ENCODE results near the gene RBM10.

RBM10 gene

DNA sequence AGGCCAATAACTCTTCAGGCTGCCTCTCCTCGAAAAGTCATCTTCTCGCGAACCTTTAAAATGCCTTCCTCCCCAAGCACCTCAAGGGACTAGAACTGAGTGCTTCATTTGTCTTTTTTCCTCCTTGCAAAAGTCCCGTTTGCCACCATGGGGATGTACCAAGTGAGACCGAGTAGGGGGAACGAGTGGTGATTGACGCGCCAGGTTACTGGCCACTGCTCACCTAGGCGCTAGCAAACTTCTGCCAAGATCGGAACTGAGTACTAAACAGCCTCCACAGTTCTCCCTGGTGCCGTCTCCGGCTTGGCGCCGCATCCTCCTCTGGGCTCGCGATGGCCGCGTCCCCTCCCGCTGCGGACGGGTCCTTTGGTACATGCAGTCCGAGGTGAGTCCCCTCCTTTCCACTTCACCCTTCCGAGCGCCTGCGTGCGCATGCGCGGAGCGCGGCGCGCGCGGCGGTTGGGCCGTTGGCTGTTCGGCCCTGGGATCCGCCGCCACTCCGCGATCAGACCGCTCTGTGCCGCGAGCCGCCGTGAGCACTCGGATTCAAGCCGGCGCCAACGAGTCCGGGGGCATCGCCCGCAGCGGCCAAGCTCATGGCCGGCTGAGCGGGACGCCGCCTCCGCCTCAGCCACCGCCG is 73.4 kb downstream of the RBM10 start, which contains the start of gene CDK16:
Gene CDK16 (plus strand): TSS at position 402 of the 640 bp plus-strand sequence. CDS start 4,877 bp downstream, outside the sequence.
- TF ChIP-seq, protein P1, sequence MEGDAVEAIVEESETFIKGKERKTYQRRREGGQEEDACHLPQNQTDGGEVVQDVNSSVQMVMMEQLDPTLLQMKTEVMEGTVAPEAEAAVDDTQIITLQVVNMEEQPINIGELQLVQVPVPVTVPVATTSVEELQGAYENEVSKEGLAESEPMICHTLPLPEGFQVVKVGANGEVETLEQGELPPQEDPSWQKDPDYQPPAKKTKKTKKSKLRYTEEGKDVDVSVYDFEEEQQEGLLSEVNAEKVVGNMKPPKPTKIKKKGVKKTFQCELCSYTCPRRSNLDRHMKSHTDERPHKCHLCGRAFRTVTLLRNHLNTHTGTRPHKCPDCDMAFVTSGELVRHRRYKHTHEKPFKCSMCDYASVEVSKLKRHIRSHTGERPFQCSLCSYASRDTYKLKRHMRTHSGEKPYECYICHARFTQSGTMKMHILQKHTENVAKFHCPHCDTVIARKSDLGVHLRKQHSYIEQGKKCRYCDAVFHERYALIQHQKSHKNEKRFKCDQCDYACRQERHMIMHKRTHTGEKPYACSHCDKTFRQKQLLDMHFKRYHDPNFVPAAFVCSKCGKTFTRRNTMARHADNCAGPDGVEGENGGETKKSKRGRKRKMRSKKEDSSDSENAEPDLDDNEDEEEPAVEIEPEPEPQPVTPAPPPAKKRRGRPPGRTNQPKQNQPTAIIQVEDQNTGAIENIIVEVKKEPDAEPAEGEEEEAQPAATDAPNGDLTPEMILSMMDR (IDR thresholded peaks at IDR 0.05; ENCODE audit: low read depth, low read length): no peak

DNA sequence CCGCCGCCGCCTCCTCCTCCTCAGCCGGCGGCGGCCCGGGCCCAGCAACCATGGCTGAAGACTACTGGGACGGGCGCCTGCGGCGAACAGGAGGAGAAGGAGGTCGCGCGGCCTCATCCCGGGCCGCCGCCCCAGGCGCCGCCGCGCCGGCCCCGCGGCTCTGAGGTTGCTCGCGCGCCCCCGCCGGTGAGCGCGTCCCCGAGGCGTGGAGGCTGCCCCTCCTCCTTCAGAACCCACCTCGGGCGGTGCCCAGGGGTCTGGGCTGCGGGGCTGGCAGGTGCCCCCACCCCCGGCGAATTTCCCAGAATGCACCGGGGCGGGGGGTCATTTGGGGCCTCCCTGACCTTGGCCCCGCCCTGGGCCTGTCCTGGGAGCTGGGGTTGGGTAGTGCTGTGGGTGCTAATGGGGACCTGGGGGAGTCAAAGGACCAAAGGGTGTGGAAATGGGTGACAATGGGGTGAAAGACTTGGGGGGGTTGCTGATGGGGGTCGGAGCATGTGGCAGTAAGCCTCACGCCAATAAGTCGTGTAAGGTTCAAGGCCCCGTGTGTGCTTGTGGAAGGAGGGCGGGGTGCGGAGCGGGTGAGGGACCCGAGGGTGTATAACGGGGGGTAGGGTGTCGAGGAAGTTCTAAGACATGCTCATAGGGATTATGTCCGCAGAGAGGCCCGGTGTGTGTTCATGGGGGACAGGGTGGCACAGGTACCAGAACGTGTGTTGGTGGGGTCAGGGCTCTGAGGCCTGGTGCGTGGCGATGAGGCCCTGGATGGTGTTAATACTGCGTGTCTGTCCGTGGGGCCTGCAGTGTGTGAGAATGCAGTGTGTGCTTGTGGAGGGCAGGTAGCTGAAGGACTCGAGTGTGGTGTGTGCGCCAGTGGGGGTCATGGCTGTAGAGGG is 74.1 kb downstream of the RBM10 start:
- DNase-seq (ENCODE audit: extremely low read depth, low read depth): no peak
- TF ChIP-seq, protein P1 (IDR thresholded peaks at IDR 0.05; ENCODE audit: low read depth, low read length): no peak

More for the DNA sequence above, 73.4 kb downstream of the RBM10 start, which contains the start of gene CDK16:
- DNase-seq (ENCODE audit: extremely low read depth, low read depth): peak; percentile 70

DNA sequence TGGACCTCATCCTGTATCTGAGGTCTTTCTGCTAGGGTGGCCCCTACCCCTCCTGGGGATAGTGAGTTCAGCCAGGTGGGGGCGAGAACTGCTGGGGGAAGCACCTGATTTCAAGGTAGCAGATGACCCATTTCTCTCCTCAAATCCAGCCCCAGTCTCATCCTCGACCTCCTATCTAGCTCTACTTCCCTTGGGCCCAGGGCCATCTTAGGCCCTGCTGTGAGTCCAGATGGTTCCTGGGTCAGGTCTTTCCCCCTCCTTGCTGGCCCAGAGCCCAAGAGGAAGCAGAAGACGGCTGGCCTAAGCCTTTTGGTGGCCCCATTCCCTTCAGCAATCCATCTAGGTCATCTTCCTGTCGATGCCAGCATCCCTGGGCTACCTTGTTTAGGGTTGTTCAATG is 76.7 kb downstream of the RBM10 start:
- DNase-seq (ENCODE audit: extremely low read depth, low read depth): no peak
- TF ChIP-seq, protein P1 (IDR thresholded peaks at IDR 0.05; ENCODE audit: low read depth, low read length): no peak

DNA sequence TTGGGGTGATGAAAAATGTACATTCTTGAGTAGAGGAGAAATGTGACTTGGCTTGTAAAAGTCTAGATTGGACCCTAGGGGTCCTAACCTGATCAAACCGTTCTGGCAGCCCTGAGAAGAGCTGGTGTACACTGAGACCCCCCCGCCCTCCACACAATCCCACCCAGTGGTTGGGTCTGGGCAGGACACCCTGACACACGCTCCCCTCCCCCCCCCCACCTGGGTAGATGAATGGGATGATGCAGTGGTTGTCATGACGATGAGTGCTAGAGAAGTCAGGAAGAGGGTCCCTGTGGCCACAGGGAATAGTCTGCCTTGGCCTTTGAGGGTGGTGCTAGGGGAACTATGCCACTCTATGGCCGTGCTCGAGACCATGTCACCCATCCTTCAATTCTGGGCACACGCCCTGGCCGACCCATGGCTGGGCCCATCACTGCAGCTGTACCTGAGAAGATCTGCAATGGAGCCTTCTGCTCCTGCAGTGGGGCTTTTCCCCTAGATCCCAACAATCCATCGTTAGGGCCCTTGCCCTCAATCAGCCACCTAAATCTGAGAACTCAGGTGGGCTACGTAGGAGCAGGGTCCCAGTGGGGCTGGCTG is 77.8 kb downstream of the RBM10 start:
- no peak for DNase-seq (ENCODE audit: extremely low read depth, low read depth)
- TF ChIP-seq, protein P1 (IDR thresholded peaks at IDR 0.05; ENCODE audit: low read depth, low read length): no peak

DNA sequence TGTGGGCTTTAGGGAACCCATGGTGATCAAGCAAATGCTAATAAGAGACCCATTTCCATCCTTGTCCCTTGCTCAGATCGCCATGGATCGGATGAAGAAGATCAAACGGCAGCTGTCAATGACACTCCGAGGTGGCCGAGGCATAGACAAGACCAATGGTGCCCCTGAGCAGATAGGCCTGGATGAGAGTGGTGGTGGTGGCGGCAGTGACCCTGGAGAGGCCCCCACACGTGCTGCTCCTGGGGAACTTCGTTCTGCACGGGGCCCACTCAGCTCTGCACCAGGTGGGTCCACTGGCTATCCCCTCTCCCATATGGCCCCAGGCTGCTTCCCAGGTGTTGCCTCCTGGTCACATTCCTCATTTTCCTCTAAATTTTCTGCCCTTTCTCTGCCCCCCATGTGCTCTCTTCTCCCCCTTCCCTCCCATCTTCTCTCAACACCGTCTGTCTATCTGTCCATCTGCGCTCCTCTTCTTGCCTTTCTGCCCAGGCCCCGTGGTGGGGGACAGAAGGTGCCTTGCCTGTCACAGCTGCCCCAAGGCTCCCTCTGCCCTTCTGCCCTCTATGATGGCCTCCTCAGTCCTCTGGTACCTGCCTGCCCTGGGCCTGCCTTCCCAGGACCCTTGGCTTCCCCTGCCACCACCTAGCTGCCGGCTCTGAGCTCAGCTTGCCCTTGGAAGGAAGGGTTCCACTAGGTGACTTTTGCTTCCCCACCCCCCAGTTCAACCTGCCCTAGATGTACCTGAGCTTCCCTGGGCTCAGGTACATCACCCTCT is 78.6 kb downstream of the RBM10 start:
- DNase-seq (ENCODE audit: extremely low read depth, low read depth): no peak
- TF ChIP-seq, protein P1 (IDR thresholded peaks at IDR 0.05; ENCODE audit: low read depth, low read length): no peak

DNA sequence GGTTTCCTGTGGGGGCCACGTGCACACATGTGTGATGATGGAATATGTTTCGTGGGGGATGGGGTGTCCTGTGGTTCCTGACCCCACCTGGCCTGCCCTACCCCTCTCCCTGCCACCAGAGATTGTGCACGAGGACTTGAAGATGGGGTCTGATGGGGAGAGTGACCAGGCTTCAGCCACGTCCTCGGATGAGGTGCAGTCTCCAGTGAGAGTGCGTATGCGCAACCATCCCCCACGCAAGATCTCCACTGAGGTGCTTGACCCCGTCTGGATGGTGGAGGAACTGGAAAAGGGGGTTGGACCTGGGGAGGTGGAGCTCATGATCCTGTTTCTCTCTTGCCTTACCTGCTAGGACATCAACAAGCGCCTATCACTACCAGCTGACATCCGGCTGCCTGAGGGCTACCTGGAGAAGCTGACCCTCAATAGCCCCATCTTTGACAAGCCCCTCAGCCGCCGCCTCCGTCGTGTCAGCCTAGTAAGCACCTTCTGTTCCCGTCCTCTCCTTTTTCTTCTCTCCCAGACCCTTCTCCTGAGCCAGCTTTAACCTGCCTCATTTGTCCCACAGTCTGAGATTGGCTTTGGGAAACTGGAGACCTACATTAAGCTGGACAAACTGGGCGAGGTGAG is 79.4 kb downstream of the RBM10 start:
- no peak for DNase-seq (ENCODE audit: extremely low read depth, low read depth)
- TF ChIP-seq, protein P1 (IDR thresholded peaks at IDR 0.05; ENCODE audit: low read depth, low read length): no peak
